T-helper 9 cell (primary cell): ENCODE data around the gene NOPCHAP1.
"Not testable (repeated sequence)": the region's sequence is repeated elsewhere in the genome, so short reads cannot be mapped to it uniquely, and the experiment has no call there.

Experiments used
- DNase-seq: peaks from one replicate; pipeline ENCODE4 v3.0.0-alpha.2; 2020
- total RNA-seq, 2 donors: gene quantifications; one replicate each; lab custom pipeline; 2026; lab: John Stamatoyannopoulos, UW

Gene NOPCHAP1
- total RNA-seq, result 11.3 to 25.6 reads per million in 2 donors

GRCh38 chr12:104986022-104986941 lies at the start of gene NOPCHAP1:
TSS of gene NOPCHAP1 (plus strand) at chr12:104986316. CDS start at chr12:104986353, 37 bp downstream.
- peak; percentile 84 for DNase-seq

GRCh38 chr12:104938371-104938770 lies 47.7 kb upstream of the NOPCHAP1 start:
- no peak for DNase-seq

GRCh38 chr12:104939089-104939488 lies 47.0 kb upstream of the NOPCHAP1 start:
- DNase-seq, result no peak

GRCh38 chr12:104941454-104941853 lies 44.7 kb upstream of the NOPCHAP1 start:
- DNase-seq, result no peak

GRCh38 chr12:104942075-104942474 lies 44.0 kb upstream of the NOPCHAP1 start:
- DNase-seq, result no peak

GRCh38 chr12:104943401-104943800 lies 42.7 kb upstream of the NOPCHAP1 start:
- DNase-seq, result not testable (repeated sequence)

GRCh38 chr12:104944252-104944651 lies 41.9 kb upstream of the NOPCHAP1 start:
- DNase-seq, result no peak

GRCh38 chr12:104948716-104949115 lies 37.4 kb upstream of the NOPCHAP1 start:
- DNase-seq, result not testable (repeated sequence)

GRCh38 chr12:104951759-104952509 lies 34.2 kb upstream of the NOPCHAP1 start:
- no peak for DNase-seq

GRCh38 chr12:104952816-104953215 lies 33.3 kb upstream of the NOPCHAP1 start:
- no peak for DNase-seq

GRCh38 chr12:104953323-104953722 lies 32.8 kb upstream of the NOPCHAP1 start:
- DNase-seq, result no peak

GRCh38 chr12:104955703-104956102 lies 30.4 kb upstream of the NOPCHAP1 start:
- no peak for DNase-seq

GRCh38 chr12:104956870-104957718 lies 29.0 kb upstream of the NOPCHAP1 start:
- DNase-seq, result no peak

- DNase-seq, result peak; percentile 21
These were observed 28.5 kb upstream of the NOPCHAP1 start for GRCh38 chr12:104957719-104958000.

- DNase-seq, result peak; percentile 71
These were observed 27.9 kb upstream of the NOPCHAP1 start, which contains the start of gene SLC41A2 for GRCh38 chr12:104958001-104958804. TSS of gene SLC41A2 (minus strand) at chr12:104958290. CDS start at chr12:104928527, 29,763 bp downstream.

- DNase-seq, result no peak
These were observed 27.2 kb upstream of the NOPCHAP1 start for GRCh38 chr12:104958805-104959334.

GRCh38 chr12:104959335-104959841 lies 26.7 kb upstream of the NOPCHAP1 start:
- DNase-seq, result no peak

- no peak for DNase-seq
These were observed 25.7 kb upstream of the NOPCHAP1 start for GRCh38 chr12:104960464-104960863.

GRCh38 chr12:104963757-104964156 lies 22.4 kb upstream of the NOPCHAP1 start:
- DNase-seq, result no peak

GRCh38 chr12:104964167-104964855 lies 21.8 kb upstream of the NOPCHAP1 start:
- DNase-seq, result no peak

GRCh38 chr12:104964856-104965205 lies 21.3 kb upstream of the NOPCHAP1 start:
- DNase-seq, result no peak
